ENCODE measurements around the gene ADAR.
"Not testable (repeated sequence)": the region's sequence is repeated elsewhere in the genome, so short reads cannot be mapped to it uniquely, and the experiment has no call there.

The ADAR gene

GRCh38 chr1:154607609-154608396 is at the start of gene ADAR:
ADAR (minus strand) TSS chr1:154608186; CDS start chr1:154608006, 180 bp downstream.
- ATAC-seq = peak; percentile 77 to 78

GRCh38 chr1:154657556-154657955 is 49.6 kb upstream of the ADAR start:
- ATAC-seq = no peak

- ATAC-seq = no peak
These were observed 44.9 kb upstream of the ADAR start for GRCh38 chr1:154652893-154653292.

GRCh38 chr1:154644724-154645123 is 36.7 kb upstream of the ADAR start:
- not testable (repeated sequence) for ATAC-seq

- no peak for ATAC-seq
These were observed 33.5 kb upstream of the ADAR start for GRCh38 chr1:154641534-154641933.

- no peak for ATAC-seq
These were observed 31.9 kb upstream of the ADAR start for GRCh38 chr1:154639876-154640275.

- no peak for ATAC-seq
These were observed 27.2 kb upstream of the ADAR start for GRCh38 chr1:154635171-154635570.

GRCh38 chr1:154629675-154630073 is 21.7 kb upstream of the ADAR start:
- no peak for ATAC-seq

- ATAC-seq = no peak
These were observed 21.2 kb upstream of the ADAR start for GRCh38 chr1:154629061-154629674.

GRCh38 chr1:154628121-154628405 is 20.1 kb upstream of the ADAR start:
- peak; percentile 18 to 19 for ATAC-seq

- peak; percentile 70 to 75 for ATAC-seq
These were observed 19.5 kb upstream of the ADAR start for GRCh38 chr1:154627257-154628120.

- peak; percentile 9 to 15 for ATAC-seq
These were observed 18.7 kb upstream of the ADAR start for GRCh38 chr1:154626456-154627256.

GRCh38 chr1:154624746-154625643 is 17.0 kb upstream of the ADAR start:
- ATAC-seq = no peak

GRCh38 chr1:154623358-154623757 is 15.4 kb upstream of the ADAR start:
- no peak for ATAC-seq

GRCh38 chr1:154622503-154623039 is 14.6 kb upstream of the ADAR start:
- ATAC-seq = no peak

GRCh38 chr1:154621875-154622274 is 13.9 kb upstream of the ADAR start:
- ATAC-seq = no peak

GRCh38 chr1:154620751-154621150 is 12.8 kb upstream of the ADAR start:
- no peak for ATAC-seq

GRCh38 chr1:154619181-154619948 is 11.4 kb upstream of the ADAR start:
- no peak for ATAC-seq

- ATAC-seq = no peak
These were observed 8.8 kb upstream of the ADAR start for GRCh38 chr1:154616659-154617345.

GRCh38 chr1:154615411-154615810 is 7.4 kb upstream of the ADAR start:
- ATAC-seq = no peak

Measured in activated CD4-positive, CD25-positive, alpha-beta regulatory T cell treated with anti-CD3 and anti-CD28 coated beads, Interleukin-2, amount 50 U/mL, for 24 hours (primary cell).